LNCaP clone FGC (cell line): ENCODE data around the gene CFAP74.

Source experiments
- DNase-seq: peaks from one replicate; pipeline ENCODE4 v3.0.0-alpha.2; 2011; ENCODE audit warnings: low read depth
- H3K4me3 ChIP-seq: 2 replicates; pipeline ENCODE4 v1.5.1; 2011; ENCODE audit warnings: mild to moderate bottlenecking, low read depth, low read length, control low read depth
- CTCF ChIP-seq: IDR thresholded peaks from 2 replicates; pipeline ENCODE4 v1.5.1; 2012; ENCODE audit warnings: mild to moderate bottlenecking; ENCODE audit not compliant: control insufficient read depth, insufficient read depth; ENCODE audit errors: extremely low read depth

CFAP74 gene

GRCh38 chr1:2001773-2002411 is 1.7 kb downstream of the CFAP74 start:
- TF ChIP-seq CTCF = no peak
- H3K4me3 ChIP-seq = no peak overlapping the region
- peak; percentile 84 for DNase-seq

- TF ChIP-seq CTCF = no peak
- H3K4me3 ChIP-seq = no peak overlapping the region
- no peak for DNase-seq
Observed at GRCh38 chr1:2000850-2001249, 2.7 kb downstream of the CFAP74 start.

GRCh38 chr1:2000432-2000831 is 3.2 kb downstream of the CFAP74 start:
- no peak for DNase-seq
- no peak for TF ChIP-seq CTCF

GRCh38 chr1:1997576-1997975 is 6.0 kb downstream of the CFAP74 start:
- TF ChIP-seq CTCF = no peak
- DNase-seq = no peak
- H3K4me3 ChIP-seq = no peak overlapping the region

More at GRCh38 chr1:2000432-2000831, 3.2 kb downstream of the CFAP74 start:
- H3K4me3 ChIP-seq = no peak overlapping the region

GRCh38 chr1:1996207-1996651 is 7.4 kb downstream of the CFAP74 start:
- DNase-seq = no peak
- no peak overlapping the region for H3K4me3 ChIP-seq
- TF ChIP-seq CTCF = no peak

- no peak for DNase-seq
- TF ChIP-seq CTCF = no peak
- H3K4me3 ChIP-seq = no peak overlapping the region
Observed at GRCh38 chr1:1994536-1994935, 9.1 kb downstream of the CFAP74 start.

GRCh38 chr1:1990222-1990621 is 13.4 kb downstream of the CFAP74 start:
- DNase-seq = no peak
- no peak overlapping the region for H3K4me3 ChIP-seq
- TF ChIP-seq CTCF = no peak
